ENCODE results near the gene ITGA5. TPM values are rescaled to one million over a fixed set of nuclear protein-coding genes. Genes with fewer than 3 reads are reported as not detected.

ITGA5 gene
- total and polyA plus RNA-seq, 9 of the 15 experiments (the other 6 are each of a cell fraction or from before 2014, with no cell fraction given) = 9.1 to 82.1 (median 47.4) TPM

- TF ChIP-seq ZBTB1 (CRISPR knock-in tag; IDR thresholded peaks at IDR 0.05; ENCODE audit: borderline replicate concordance, low read depth) (no peak), RBFOX2 (IDR thresholded peaks at IDR 0.05; ENCODE audit: low read depth, low read length) (peak; percentile 3; the same call in 1 of the 2 replicates), GABPB1 (CRISPR knock-in tag; IDR thresholded peaks at IDR 0.05) (0 out of 2 replicates have a peak, but pooled peaks have one; percentile 28), BCL6 (CRISPR knock-in tag; IDR thresholded peaks at IDR 0.05) (no peak), MXD1 (CRISPR knock-in tag; IDR thresholded peaks at IDR 0.05; ENCODE audit: borderline replicate concordance, poor library complexity, severe bottlenecking) (no peak), YY1 (IDR thresholded peaks at IDR 0.05; ENCODE audit: borderline replicate concordance in 1 of 3, control insufficient read depth in 1 of 3, extremely low read depth in 1 of 3, insufficient read depth in 3 of 3, insufficient read length in 1 of 3, insufficient replicate concordance in 2 of 3, low read depth in 1 of 3, low read length in 2 of 3) (peak in 1 of 3 experiments; percentile 20), ZNF143 (CRISPR knock-in tag; IDR thresholded peaks at IDR 0.05) (no peak), PHB2 (IDR thresholded peaks at IDR 0.05; ENCODE audit: low read depth) (no peak), VEZF1 (CRISPR knock-in tag; IDR thresholded peaks at IDR 0.05) (peak; percentile 49)
- TF ChIP-seq, protein P1, sequence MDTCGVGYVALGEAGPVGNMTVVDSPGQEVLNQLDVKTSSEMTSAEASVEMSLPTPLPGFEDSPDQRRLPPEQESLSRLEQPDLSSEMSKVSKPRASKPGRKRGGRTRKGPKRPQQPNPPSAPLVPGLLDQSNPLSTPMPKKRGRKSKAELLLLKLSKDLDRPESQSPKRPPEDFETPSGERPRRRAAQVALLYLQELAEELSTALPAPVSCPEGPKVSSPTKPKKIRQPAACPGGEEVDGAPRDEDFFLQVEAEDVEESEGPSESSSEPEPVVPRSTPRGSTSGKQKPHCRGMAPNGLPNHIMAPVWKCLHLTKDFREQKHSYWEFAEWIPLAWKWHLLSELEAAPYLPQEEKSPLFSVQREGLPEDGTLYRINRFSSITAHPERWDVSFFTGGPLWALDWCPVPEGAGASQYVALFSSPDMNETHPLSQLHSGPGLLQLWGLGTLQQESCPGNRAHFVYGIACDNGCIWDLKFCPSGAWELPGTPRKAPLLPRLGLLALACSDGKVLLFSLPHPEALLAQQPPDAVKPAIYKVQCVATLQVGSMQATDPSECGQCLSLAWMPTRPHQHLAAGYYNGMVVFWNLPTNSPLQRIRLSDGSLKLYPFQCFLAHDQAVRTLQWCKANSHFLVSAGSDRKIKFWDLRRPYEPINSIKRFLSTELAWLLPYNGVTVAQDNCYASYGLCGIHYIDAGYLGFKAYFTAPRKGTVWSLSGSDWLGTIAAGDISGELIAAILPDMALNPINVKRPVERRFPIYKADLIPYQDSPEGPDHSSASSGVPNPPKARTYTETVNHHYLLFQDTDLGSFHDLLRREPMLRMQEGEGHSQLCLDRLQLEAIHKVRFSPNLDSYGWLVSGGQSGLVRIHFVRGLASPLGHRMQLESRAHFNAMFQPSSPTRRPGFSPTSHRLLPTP (IDR thresholded peaks at IDR 0.05; ENCODE audit: borderline replicate concordance, extremely low read depth, insufficient read length) = no peak
- TF ChIP-seq, protein P2, sequence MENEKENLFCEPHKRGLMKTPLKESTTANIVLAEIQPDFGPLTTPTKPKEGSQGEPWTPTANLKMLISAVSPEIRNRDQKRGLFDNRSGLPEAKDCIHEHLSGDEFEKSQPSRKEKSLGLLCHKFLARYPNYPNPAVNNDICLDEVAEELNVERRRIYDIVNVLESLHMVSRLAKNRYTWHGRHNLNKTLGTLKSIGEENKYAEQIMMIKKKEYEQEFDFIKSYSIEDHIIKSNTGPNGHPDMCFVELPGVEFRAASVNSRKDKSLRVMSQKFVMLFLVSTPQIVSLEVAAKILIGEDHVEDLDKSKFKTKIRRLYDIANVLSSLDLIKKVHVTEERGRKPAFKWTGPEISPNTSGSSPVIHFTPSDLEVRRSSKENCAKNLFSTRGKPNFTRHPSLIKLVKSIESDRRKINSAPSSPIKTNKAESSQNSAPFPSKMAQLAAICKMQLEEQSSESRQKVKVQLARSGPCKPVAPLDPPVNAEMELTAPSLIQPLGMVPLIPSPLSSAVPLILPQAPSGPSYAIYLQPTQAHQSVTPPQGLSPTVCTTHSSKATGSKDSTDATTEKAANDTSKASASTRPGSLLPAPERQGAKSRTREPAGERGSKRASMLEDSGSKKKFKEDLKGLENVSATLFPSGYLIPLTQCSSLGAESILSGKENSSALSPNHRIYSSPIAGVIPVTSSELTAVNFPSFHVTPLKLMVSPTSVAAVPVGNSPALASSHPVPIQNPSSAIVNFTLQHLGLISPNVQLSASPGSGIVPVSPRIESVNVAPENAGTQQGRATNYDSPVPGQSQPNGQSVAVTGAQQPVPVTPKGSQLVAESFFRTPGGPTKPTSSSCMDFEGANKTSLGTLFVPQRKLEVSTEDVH (IDR thresholded peaks at IDR 0.05; ENCODE audit: low read depth, partially characterized antibody) = no peak
These were observed 34.5 kb downstream of the ITGA5 start, which contains the start of gene ZNF385A (continued) for GRCh38 chr12:54384591-54385041.
